Endothelial cell of umbilical vein (primary cell): ENCODE measurements around the gene CLSTN2. TPM values are rescaled to one million over a fixed set of nuclear protein-coding genes. Genes with fewer than 3 reads are reported as not detected.

Experiments used
- BruUV-seq: library from RNA; stranded (reverse); fragments of 400-500 nt; replicated peaks from 2 replicates; lab custom pipeline; 2021; lab: Mats Ljungman, UMichigan
- CTCF ChIA-PET: fragments of 300-600, 350-600 bp; sonication (Branson Sonifier 250); formaldehyde crosslinking; loops from one replicate; lab custom pipeline; 2021; ENCODE audit warnings: antibody characterized with exemption, inconsistent platforms; lab: Charles Lee
- POLR2A ChIA-PET: fragments of 300-600, 350-600 bp; sonication (Branson Sonifier 250); formaldehyde crosslinking; loops from one replicate; lab custom pipeline; 2021; ENCODE audit warnings: antibody characterized with exemption, inconsistent platforms; lab: Charles Lee
- DNase-seq: peaks from one replicate; pipeline ENCODE4 v3.0.0-alpha.2; 2011; ENCODE audit warnings: low read depth, low spot score
- FAIRE-seq: peaks from 2 replicates; lab custom pipeline; 2011; peaks lifted over from hg19 to GRCh38; lab: Jason Lieb, UNC
- H2AFZ ChIP-seq: 2 replicates; pipeline ENCODE4 v1.6.0; 2012; ENCODE audit warnings: low read depth, low read length, control low read depth, inconsistent platforms
- H3K27ac ChIP-seq: 2 replicates; pipeline ENCODE4 v1.5.1; 2011; ENCODE audit warnings: low read depth, mild to moderate bottlenecking, control low read depth, low read length, moderate library complexity; ENCODE audit not compliant: insufficient read depth
- H3K27me3 ChIP-seq, 2 experiments: 2 replicates each; pipeline versions ENCODE4 v1.6.0 to v1.6.1; 2011; ENCODE audit warnings: low read length in 2 of 2, mixed read lengths in 1 of 2; ENCODE audit not compliant: control insufficient read depth in 2 of 2, insufficient read depth in 2 of 2
- H3K36me3 ChIP-seq, 2 experiments: 2 replicates in 1 of 2; 3 replicates in 1 of 2; pipeline ENCODE4 v1.5.1; 2011; ENCODE audit warnings: low read length in 2 of 2, mild to moderate bottlenecking in 1 of 2, moderate library complexity in 1 of 2; ENCODE audit not compliant: control insufficient read depth in 2 of 2, insufficient read depth in 2 of 2; ENCODE audit errors: extremely low read depth in 1 of 2
- H3K4me1 ChIP-seq: 3 replicates; pipeline ENCODE4 v1.5.1; 2011; ENCODE audit warnings: mild to moderate bottlenecking, low read length; ENCODE audit not compliant: control insufficient read depth, insufficient read depth; ENCODE audit errors: extremely low read depth
- H3K4me2 ChIP-seq: 2 replicates; pipeline ENCODE4 v1.6.1; 2011; ENCODE audit warnings: low read length, control low read depth, mixed read lengths; ENCODE audit not compliant: insufficient read depth
- H3K4me3 ChIP-seq, 3 experiments: fragments of 200-600 bp in 1 of 3; sonication (generic), shearing (Covaris generic) in 1 of 3; replicated peaks in 1 of 3; 2 replicates each; pipeline ENCODE4 v1.5.1; 2011 to 2016; ENCODE audit warnings: control low read depth in 3 of 3, low read length in 3 of 3, mild to moderate bottlenecking in 2 of 3, inconsistent platforms in 1 of 3, low read depth in 1 of 3, moderate library complexity in 1 of 3; ENCODE audit not compliant: insufficient read depth in 1 of 3
- H3K79me2 ChIP-seq: 2 replicates; pipeline ENCODE4 v1.6.0; 2012; ENCODE audit warnings: low read length, inconsistent platforms; ENCODE audit not compliant: control insufficient read depth, insufficient read depth
- H3K9ac ChIP-seq: replicated peaks from 2 replicates; pipeline ENCODE3; 2011; ENCODE audit warnings: low read length, control low read depth; ENCODE audit not compliant: insufficient read depth; ENCODE audit errors: extremely low read depth
- H3K9me1 ChIP-seq: replicated peaks from 3 replicates; pipeline ENCODE4 v1.6.0; 2011; ENCODE audit warnings: mild to moderate bottlenecking, low read length; ENCODE audit not compliant: control insufficient read depth, insufficient read depth; ENCODE audit errors: extremely low read depth
- H3K9me3 ChIP-seq: replicated peaks from 2 replicates; pipeline ENCODE4 v1.5.1; 2012; ENCODE audit warnings: low read length, inconsistent platforms; ENCODE audit not compliant: control insufficient read depth, insufficient read depth
- H4K20me1 ChIP-seq: replicated peaks from 2 replicates; pipeline ENCODE3; 2011; ENCODE audit warnings: mild to moderate bottlenecking, low read length; ENCODE audit not compliant: control insufficient read depth, insufficient read depth; ENCODE audit errors: extremely low read depth
- EZH2 ChIP-seq: IDR thresholded peaks from 2 replicates; pipeline ENCODE4 v1.6.1; 2012; ENCODE audit warnings: borderline replicate concordance, low read depth, mild to moderate bottlenecking, moderate library complexity, low read length, inconsistent platforms; ENCODE audit not compliant: severe bottlenecking
- FOS ChIP-seq: IDR thresholded peaks from 2 replicates; pipeline ENCODE4 v1.6.1; 2011; ENCODE audit warnings: mild to moderate bottlenecking, low read length, moderate library complexity, borderline replicate concordance; ENCODE audit not compliant: insufficient read depth
- GATA2 ChIP-seq: IDR thresholded peaks from 2 replicates; pipeline ENCODE4 v1.7.0; 2011; ENCODE audit warnings: low read depth, mild to moderate bottlenecking, moderate library complexity, mixed read lengths, low read length; ENCODE audit not compliant: insufficient read length, insufficient read depth
- JUN ChIP-seq: IDR thresholded peaks from 2 replicates; pipeline ENCODE4 v1.6.1; 2011; ENCODE audit warnings: borderline replicate concordance, low read depth; ENCODE audit not compliant: insufficient read length, insufficient read depth
- MYC ChIP-seq: IDR thresholded peaks from one replicate; pipeline ENCODE4 v1.6.1; 2011; ENCODE audit warnings: mild to moderate bottlenecking, low read depth, low read length
- POLR2A ChIP-seq: IDR thresholded peaks from 2 replicates; pipeline ENCODE4 v1.6.1; 2012; ENCODE audit warnings: low read depth, mild to moderate bottlenecking, control low read depth, low read length
- POLR2AphosphoS5 ChIP-seq: IDR thresholded peaks from 2 replicates; pipeline ENCODE4 v1.6.1; 2012; ENCODE audit warnings: low read depth, mild to moderate bottlenecking, control low read depth, low read length, moderate library complexity; ENCODE audit not compliant: insufficient read depth
- dilution Hi-C: fragments of 300-500 bp; cut with MboI; formaldehyde crosslinking; loops from one replicate; pipeline ENCODE4 v1.15.0; 2019; ENCODE audit warnings: low sequenced_read_pairs; ENCODE audit not compliant: extremely low pct_ligation_motif_present
- intact Hi-C: fragments of 100-400 bp; cut with micrococcal nuclease; formaldehyde crosslinking; loops from one replicate; pipeline ENCODE4 v1.10.0; 2022
- polyA plus RNA-seq, 4 experiments: library from polyadenylated mRNA; depleted of rRNA in 3 of 4; stranded (reverse) in 3 of 4; unstranded in 1 of 4; fragments of >200 nt; gene quantifications; 2 replicates each; pipeline versions ENCODE4 v1.2.1 to v1.2.3, GENCODE V29; 2011 to 2012; ENCODE audit warnings: missing spikeins in 1 of 4
- total RNA-seq: library from RNA; stranded (reverse); gene quantifications from 2 replicates; pipeline ENCODE4 v1.2.3, GENCODE V29; 2021
- TF ChIP-seq, protein P1 (sequence below): IDR thresholded peaks from 2 replicates; pipeline ENCODE4 v1.6.1; 2011; ENCODE audit not compliant: insufficient read depth, insufficient read length
- TF ChIP-seq, protein P2 (sequence below), 2 donors: IDR thresholded peaks; 1 replicate in 1 of 2; 2 replicates in 1 of 2; pipeline ENCODE4 v1.5.1; 2011; ENCODE audit warnings: low read length in 2 of 2, mild to moderate bottlenecking in 2 of 2, moderate library complexity in 2 of 2, control low read depth in 1 of 2, inconsistent platforms in 1 of 2, low read depth in 1 of 2; ENCODE audit not compliant: insufficient read depth in 1 of 2; ENCODE audit errors: extremely low read depth in 1 of 2

The CLSTN2 gene
- total and polyA plus RNA-seq, 2 donors (not counting 3 experiments of a cell fraction or from before 2014, with no cell fraction given), result 0.26 to 0.38 TPM

DNA sequence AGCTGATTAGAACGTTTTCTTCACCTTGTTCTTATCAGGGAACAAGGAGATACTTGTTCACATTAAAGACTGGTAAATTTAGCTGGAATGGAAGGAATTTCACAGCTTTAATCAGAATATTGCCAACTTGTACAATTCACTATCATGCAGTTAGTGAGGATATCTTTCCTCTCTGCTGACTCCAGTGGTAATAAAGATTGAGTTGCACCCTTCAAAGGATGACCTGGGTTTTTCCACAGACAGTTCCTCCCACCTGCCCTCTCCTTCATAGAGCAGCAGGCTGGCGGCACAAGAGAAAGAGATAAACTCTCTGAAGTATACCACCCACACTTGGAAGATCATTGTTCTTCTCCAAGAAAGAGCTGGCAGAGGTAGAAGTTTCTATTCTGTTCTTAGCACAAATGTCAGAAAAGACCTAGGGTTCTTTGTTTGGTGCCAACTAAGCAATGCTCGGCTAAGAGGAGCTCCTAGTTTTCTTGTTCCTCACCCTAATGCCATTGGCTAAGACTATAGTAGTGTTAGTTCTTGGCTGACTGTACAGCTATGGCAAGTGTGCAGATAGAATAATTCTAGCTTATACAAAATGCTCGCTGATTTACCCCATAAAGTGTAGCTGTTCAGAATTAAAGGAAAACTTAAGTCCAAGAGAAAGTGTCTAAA is 169.1 kb downstream of the CLSTN2 start:
- no peaks in the 10 kb centered on the region for H3K27me3 ChIP-seq
- H3K4me3 ChIP-seq, result no peak overlapping the region
- FAIRE-seq (no peak), DNase-seq (no peak)
- no peaks in the 10 kb centered on the region for H3K9me1 ChIP-seq
- H3K9me3 ChIP-seq, result no peaks in the 10 kb centered on the region
- no peaks in the 10 kb centered on the region for H3K79me2 ChIP-seq
- H3K36me3 ChIP-seq, result no peaks in the 10 kb centered on the region
- H2AFZ ChIP-seq, result no peak overlapping the region
- H3K4me1 ChIP-seq, result no peaks in the 10 kb centered on the region
- no peaks in the 10 kb centered on the region for H4K20me1 ChIP-seq
- no peak overlapping the region for H3K27ac ChIP-seq
- no peak overlapping the region for H3K4me2 ChIP-seq
- no TSS peak for BruUV-seq
- POLR2A ChIA-PET, result no interaction called here
- dilution Hi-C loops, result no loop called here
- TF ChIP-seq POLR2A, result no peak
- TF ChIP-seq GATA2, result no peak
- no peak for TF ChIP-seq EZH2
- TF ChIP-seq, protein P1, sequence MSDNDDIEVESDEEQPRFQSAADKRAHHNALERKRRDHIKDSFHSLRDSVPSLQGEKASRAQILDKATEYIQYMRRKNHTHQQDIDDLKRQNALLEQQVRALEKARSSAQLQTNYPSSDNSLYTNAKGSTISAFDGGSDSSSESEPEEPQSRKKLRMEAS, result no peak
- no peak for TF ChIP-seq MYC
- no peak for TF ChIP-seq FOS
- TF ChIP-seq JUN, result no peak
- TF ChIP-seq, protein P2, sequence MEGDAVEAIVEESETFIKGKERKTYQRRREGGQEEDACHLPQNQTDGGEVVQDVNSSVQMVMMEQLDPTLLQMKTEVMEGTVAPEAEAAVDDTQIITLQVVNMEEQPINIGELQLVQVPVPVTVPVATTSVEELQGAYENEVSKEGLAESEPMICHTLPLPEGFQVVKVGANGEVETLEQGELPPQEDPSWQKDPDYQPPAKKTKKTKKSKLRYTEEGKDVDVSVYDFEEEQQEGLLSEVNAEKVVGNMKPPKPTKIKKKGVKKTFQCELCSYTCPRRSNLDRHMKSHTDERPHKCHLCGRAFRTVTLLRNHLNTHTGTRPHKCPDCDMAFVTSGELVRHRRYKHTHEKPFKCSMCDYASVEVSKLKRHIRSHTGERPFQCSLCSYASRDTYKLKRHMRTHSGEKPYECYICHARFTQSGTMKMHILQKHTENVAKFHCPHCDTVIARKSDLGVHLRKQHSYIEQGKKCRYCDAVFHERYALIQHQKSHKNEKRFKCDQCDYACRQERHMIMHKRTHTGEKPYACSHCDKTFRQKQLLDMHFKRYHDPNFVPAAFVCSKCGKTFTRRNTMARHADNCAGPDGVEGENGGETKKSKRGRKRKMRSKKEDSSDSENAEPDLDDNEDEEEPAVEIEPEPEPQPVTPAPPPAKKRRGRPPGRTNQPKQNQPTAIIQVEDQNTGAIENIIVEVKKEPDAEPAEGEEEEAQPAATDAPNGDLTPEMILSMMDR (IDR thresholded peaks at IDR 0.05; ENCODE audit: extremely low read depth in 1 of 2, insufficient read depth in 1 of 2, low read depth in 1 of 2, low read length in 2 of 2), result no peak
- TF ChIP-seq POLR2AphosphoS5, result no peak
- no peak overlapping the region for H3K9ac ChIP-seq
- intact Hi-C loops, result no loop called here
- CTCF ChIA-PET, result no interaction called here
